HG03575 (cell line): ENCODE data around the gene MMP12.

ENCODE experiments used
- ATAC-seq: cut with Tn5 transposase; IDR thresholded peaks from one replicate; pipeline ENCODE4 v1.9.1; 2021; ENCODE audit not compliant: unreplicated experiment, insufficient number of reproducible peaks, low FRiP score; ENCODE audit errors: extremely low read depth

The MMP12 gene

DNA sequence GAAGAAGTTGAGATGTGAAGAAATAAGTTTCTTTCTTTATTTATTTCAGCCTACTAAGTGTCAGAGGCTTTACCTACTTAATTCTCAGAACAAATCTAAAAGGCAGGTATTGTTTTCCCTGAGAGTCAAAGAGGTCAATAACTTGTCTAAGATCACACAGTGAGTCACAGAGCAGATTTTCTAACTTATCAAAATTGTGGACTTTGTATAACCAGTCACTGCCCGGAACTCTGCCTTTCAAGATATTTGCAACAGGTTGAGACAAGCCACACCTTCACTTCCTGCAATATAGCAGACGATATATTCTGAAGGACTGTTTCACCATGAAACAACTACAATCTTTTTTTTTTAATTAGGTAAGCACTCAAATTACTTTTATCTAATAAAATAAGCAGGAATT is 20.8 kb downstream of the MMP12 start:
- ATAC-seq = no peak

DNA sequence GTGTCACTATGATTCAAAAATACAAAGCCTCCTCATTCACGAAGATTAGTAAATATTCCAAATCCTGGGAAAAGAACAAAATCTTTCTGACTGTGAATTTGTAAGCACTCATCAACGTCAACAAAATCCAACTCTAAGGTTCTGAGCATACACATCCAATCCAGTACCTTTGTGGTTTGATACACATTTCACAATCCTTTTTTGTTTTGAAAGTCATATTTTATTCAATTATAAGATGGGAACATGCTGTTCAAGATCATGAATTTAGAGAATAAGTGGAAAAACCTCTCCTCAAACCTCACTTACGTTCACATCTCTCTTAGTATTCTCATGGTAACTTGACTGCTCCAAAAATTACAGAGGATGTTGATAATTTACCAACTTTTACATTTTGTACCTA is 21.7 kb downstream of the MMP12 start:
- ATAC-seq = no peak

DNA sequence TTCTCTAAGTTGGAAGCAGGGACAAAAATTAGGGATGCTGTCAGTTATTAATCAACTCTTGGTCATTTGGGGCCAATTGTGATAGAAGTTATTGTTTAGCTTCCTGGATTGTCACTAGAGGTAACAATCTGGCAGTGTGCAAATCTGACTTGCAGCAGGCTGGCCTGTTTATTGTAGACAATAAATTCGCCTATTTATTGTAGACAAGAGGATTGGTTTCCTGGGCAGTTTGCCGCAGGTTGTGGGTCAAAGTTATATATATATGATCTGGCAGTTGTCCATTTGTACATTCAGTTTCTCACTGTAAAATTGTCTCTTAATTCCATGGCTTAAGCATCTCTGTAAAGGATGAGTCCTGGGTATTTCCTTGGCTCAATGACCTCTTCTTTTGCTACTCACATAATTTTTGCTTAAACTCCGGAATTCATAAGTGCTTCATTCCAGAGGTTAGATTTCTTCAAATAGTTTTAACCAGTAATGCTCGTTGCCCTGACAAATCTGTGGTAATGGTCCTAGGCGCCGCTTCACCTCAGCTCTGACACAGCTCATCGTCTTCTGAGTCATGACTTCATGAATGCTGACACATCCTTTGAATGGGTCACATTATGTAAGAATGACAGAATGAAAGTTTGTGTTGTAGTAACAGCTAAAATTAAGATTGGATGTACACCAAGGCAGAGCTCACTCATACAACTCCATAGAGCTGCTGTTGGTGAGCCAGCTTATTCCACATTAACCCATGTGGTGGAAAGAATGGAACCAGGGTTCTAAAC is 23.6 kb downstream of the MMP12 start:
- ATAC-seq = no peak

DNA sequence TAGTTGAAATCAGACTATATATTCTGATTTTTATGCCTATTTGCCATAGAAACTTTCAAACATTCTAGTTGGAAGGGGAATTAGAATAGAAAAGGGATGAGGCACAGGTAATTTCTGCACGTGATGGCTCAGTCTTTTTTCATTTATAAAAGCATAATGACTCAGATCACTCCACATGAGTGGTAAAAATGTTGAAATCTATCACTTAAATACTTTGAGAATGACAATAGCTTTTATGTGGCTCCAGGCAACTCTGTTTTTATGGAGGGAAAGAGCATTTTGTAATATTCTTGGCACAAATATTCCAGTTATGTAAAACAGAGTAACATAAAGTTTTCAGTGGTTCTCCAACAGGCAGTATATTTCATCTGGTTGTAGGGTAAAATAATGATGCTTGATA is 25.5 kb downstream of the MMP12 start:
- no peak for ATAC-seq

DNA sequence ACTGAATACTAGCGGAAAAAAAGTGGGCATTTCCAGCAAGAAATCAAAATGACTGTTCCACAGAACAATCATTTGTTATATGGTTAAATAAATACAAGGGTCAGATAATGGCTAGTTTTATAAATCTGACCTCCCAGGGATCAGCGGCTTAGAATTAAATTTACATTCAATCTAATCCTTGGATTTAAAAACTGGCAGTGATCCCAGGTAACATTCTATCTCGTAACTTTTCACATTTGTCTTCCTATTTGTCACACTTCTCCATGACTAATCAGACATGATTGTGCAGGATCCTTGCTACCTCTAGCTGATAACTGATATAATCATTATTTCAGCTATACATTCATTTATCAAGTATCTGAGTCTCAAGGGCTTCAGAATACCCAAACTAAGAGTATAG is 28.5 kb downstream of the MMP12 start:
- no peak for ATAC-seq

DNA sequence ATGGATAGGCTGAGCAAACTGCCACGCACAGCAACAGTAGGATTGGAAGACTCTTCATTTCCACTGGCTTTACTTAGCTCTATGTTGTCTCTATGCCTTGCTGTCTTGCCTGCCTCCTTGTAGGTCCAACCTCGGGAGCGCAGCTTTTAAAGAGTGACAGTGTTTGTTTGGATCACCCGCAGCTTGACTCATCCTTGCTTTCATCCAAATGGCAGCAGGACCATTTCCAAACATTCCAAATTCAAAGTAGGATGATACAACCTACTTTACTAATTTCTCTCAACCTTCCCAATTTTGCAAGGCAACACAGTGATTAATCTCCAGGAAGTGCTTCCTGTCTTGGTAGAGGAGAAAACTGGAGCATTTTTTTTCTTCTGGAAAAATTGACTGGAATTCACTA is 31.3 kb downstream of the MMP12 start, which contains the start of gene MMP3:
Gene MMP3, minus strand, starts transcription at position 121 of the 400 bp plus-strand sequence. Its CDS starts 63 bp downstream, at position 58.
- ATAC-seq = no peak

DNA sequence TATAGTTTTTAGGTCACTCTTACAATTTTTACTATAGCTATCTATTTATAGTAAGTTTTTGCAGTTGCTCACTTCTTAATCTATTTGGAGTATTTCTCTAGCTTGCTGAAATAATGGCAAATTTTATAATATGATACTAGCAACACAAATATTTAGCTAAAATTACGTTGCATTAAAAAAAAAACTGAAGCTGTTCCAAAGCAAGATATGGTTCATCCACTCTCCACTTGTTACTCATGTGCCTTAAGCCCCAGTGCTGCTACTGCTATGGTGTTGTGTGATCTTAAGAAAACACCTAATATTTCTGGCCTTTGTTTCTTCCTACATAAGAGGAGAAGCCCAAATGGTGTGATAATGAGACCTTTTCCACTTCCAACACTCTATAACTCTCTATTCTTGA is 31.9 kb downstream of the MMP12 start:
- ATAC-seq = no peak

DNA sequence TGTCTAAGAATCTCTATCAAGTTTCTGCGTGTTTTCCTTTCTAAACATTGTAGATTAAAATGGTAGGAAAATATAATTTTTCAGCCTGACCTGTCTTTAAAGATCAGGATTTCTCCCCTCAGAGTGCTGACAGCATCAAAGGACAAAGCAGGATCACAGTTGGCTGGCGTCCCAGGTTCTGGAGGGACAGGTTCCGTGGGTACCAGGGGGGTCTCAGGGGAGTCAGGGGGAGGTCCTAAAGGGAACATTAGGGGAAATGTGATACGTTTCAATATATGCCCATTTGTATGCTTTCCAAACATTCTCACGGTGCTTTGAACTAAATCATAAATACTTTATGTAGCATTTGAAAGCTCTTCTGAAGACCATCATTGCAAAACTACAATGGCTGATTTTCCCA is 34.8 kb downstream of the MMP12 start:
- no peak for ATAC-seq

DNA sequence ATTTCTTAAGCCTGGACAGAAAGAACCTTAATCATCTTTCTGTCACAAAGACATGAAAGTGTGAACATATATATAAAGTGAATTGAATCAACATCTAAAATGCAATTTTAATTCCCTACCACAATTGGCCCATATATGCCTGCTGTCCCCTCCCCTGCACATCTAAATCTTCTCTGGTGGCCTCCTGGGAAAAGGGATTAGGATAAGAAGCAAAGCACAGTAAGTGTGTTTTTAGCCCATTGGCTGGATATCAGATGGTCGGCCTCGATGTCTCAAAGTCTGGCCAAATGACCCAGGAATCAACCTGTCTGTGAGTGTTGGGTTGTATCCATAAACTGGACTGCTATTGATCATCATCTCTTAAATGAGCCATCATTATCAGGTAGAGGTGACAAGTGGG is 37.1 kb downstream of the MMP12 start:
- ATAC-seq = no peak

DNA sequence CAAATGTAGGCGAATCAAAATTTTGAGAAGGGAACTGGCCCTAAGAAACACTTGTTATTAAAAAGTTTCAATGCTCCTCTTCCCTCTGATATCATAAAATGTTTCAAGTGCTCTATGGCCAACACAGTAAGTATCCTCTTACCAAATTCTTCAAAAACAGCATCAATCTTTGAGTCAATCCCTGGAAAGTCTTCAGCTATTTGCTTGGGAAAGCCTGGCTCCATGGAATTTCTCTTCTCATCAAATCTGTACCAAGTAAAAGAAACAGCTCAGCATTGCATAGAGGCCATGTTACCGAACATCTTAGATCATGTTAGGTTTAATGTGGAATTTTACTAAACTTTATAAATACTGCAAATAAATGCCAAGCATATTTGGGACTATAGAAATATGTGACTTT is 37.6 kb downstream of the MMP12 start:
- ATAC-seq = no peak

DNA sequence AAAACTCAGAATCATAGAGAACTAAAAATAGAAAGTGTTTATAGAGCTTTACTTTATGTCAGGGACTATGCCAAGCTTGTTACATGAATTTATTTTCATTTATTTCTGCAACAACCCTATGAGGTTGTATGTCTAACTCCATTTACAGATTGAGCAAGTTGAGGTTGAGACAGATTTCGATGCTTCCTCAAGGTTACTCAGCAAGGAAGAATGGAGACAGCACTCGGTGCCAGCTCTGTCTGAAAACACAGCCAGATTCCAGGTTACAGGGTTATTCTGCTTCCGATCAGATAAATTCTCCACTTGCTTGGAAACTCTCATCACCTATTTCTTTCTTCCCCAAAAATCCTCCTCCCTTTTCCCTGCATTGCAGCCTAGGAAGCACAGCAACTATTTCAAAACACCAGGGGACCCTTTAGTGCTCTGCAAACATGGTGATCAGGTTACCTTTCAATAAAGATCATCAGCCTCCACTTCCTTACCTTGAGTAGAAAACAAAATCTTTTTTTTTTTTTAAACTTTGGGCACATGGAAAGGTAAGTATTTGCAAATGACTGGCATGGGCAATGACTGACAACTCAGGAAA is 38.4 kb downstream of the MMP12 start:
- ATAC-seq = no peak

DNA sequence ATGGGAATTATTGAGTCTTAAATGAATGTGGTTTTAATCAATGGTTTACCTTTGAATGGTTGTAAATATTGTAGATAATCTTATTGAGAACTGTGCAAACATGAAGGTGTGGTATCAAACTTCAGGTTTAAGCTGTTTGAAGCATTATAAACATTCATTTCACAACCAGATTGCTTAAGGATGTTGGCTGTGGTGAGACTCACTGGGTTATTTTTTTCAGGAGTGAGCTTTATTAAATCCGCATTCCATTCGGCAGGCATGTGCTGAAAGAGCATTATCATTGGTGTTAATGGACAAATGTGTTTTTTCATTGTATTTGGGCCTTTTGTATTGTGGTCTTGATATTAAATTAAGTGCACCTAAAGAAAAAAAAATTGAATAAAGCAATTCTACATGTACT is 41.1 kb downstream of the MMP12 start:
- no peak for ATAC-seq

DNA sequence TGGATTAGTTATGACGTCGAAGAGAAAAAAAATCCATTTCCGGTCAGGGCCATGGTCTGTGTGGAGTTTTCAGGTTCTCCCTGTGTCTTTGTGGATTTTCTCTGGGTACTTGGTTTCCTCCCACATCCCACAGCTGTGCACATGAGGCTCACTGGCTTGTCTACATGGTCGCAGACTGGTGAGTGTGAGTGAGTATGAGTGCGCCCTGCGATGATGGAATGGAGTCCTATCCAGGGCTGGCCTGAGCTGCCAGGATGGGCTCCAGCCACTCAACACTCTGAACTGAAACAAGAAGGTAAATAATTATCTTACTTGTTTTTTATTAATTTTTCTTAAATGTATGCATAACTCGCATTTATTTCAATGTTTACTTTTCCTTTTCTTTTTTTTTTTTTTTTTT is 42.2 kb downstream of the MMP12 start:
- ATAC-seq = no peak

DNA sequence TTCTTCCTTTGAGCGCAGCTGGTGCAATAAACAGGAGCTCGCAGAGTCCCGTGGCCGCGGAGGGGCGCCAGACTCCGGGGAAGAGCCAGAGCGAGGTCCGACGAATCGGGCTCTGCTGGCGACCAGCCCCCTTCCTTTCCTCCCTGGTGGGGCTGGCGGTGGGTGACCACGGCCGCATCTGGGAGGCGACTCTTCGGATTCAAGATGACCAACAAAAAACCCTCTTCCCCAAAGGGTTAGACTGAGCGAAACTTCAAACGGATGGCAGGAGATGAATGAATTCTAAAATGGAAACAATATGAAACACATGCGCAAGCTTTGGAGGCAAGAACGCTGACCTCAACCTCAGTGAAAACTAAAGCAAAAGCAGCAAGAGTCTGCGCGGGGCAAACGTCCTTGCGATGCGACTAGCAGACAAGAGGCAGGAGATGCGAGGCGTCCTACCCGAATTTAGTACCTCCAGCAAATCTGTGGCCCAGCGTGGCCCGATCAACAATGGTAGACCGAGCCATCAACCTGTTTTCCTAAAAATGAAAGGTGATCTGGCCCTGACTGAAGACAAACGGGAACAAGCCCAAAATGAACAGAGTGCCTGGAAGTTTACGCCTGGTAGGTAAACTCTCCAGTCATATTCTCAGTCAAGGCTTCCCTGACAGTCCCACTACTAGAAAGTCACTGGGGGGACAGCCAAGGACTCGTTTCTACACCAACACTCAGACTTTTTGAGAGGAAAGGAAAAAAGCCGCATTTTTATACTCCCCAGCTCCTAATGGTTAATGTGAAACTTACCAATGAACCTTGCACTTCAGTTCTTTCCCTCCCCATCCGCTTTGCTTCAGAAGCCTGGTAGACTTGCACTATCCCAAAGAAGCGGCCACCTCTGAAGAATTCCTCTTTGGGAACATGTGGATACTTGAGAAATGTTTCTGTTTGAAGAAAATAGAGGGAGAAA is 43.0 kb downstream of the MMP12 start:
- ATAC-seq = no peak

DNA sequence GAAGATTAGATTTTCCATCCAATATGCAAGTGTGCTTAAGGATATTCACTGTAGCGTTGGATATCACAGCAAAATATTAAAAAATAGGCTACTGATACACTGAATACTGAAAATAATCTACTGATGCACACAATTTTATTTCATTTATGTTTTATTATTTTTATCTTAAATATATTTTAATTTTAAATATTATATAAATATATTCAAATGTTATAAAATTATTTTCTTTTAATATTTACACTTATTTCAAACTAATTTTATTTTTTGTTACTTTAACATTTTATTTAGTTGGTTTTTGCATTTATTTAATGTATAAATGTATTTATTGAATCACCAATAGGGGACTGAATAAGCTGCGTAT is 43.7 kb downstream of the MMP12 start:
- ATAC-seq = no peak

DNA sequence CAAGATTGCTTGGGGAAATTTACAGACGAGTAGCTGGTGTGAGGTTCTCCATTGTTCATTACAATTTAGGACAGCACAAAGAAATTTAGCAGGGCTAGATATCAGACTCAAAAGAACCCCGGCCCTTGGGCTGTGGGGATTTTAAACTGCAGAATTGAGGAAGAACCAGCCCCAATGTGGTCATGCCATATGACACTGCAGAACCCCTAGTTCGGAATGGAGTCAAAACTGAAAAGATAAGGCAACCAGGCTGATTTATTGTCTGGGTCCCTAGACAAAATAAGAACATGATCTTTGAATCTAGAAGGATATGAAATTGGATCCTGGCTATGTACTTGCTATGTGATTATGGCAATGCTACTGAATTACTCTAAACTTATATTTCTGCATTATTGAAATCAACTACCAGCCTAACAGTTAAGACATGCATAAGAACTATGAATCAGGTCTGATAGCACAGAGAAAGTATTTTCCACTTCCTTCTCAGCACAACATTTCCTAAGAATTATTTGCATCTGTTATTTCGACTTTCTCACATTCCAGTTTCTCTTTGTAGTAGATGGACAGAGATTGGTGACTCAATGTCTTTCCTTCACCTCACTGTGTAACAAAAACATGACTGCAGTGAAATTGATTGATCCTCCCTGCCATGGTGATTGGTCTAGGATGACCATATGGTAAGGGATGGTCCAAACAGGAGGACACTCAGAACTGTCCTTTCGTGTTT is 44.6 kb downstream of the MMP12 start:
- ATAC-seq = no peak

DNA sequence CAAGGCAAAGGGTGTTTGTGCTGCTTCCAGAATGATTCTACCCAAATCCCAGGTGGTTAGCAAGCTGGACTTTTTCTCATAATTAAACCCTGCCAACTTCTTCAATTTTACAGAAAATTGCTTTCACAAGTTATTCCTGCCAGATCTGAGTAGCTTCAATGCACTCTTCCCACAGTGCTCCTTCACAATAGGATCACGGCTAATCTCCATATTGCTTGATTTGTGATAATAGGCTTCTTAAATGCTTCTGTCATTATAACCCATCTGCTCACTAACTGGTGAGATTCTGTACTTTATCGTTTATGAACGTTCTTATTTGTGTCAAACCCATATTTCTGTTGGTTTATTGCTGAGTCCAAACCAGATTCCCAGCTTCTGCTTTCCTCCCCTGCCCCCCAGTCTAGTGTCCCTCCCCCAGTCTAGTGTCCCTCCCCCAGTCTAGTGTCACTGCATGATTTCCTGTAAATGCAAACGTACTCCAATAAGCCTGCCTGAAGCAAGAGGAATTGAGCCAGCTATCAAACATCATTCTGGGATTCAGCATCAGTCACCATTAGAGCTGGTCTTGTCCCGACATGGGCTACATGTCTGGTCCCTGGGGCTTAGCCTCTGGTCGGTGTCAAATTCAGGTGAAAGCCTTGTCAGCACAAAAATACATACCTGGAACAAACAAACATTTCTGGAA is 45.3 kb downstream of the MMP12 start:
- ATAC-seq = no peak

DNA sequence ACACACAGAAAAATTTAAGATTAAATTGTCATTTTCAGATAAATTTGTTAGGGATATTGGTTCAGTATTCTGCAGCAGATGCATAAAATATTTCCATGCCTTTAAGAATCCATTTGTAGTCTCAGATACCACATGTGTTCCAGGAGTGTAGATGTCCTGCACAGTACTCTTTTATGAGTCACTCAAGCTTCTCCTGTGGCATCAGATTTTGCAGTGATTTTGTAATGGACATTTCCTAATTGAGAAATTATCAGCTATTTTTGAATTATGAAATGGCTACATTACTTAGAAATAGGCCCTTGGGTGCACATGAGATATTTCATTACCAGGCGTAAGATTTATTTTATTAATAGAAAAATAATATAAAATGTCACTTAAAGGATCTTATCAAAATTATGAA is 50.2 kb downstream of the MMP12 start:
- no peak for ATAC-seq

DNA sequence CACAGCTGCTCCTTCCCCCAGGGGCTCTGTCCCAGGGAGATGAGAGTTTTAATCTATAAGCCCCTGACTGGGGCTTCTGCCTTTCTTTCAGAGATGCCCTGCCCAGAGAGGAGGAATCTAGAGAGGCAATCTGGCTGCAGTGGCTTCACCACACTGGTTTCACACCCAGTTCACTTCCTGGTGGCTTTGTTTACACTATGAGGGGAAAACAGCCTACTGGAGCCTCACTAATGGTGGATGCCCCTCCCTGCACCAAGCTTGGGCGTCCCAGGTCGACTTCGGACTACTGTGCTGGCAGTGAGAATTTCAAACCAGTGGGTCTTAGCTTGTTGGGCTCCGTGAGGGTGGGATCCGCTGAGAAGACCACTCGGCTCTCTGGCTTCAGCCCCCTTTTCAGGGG is 55.3 kb downstream of the MMP12 start:
- no peak for ATAC-seq
